Right lobe of liver (tissue), 6 donors: ENCODE data around the gene KREMEN1. TPM values are rescaled to one million over a fixed set of nuclear protein-coding genes. Genes with fewer than 3 reads are reported as not detected.

Source experiments
- ATAC-seq, 4 donors: fragments of 200-7000 bp; cut with Tn5 transposase; one replicate each; pipeline ENCODE4 v1.9.1; 2020; ENCODE audit warnings: mild to moderate bottlenecking in 4 of 4, moderate library complexity in 4 of 4
- DNase-seq, 3 donors: peaks; one replicate each; pipeline ENCODE4 v3.0.0-alpha.2; 2020
- H3K27ac ChIP-seq, 3 donors: fragments of 200-600 bp; one replicate each; pipeline ENCODE4 v1.8.0; 2022
- H3K27me3 ChIP-seq, 2 donors: fragments of 200-600 bp; one replicate each; pipeline ENCODE4 v1.8.0; 2022
- H3K36me3 ChIP-seq, 4 donors: fragments of 200-600 bp; sonication (generic) in 1 of 4; one replicate each; pipeline versions ENCODE4 v1.5.1 to v1.8.0; 2017 to 2022; ENCODE audit warnings: control low read depth in 1 of 4
- H3K4me1 ChIP-seq, 4 donors: fragments of 200-600 bp; sonication (generic) in 1 of 4; one replicate each; pipeline versions ENCODE4 v1.5.1 to v1.8.0; 2017 to 2022; ENCODE audit warnings: control low read depth in 1 of 4
- H3K4me3 ChIP-seq, 3 donors: fragments of 200-600 bp; one replicate each; pipeline ENCODE4 v1.8.0; 2022
- H3K9me3 ChIP-seq, 4 donors: fragments of 200-600 bp; sonication (generic) in 1 of 4; one replicate each; pipeline versions ENCODE4 v1.5.1 to v1.8.0; 2017 to 2022; ENCODE audit warnings: control low read depth in 1 of 4
- CTCF ChIP-seq, 4 donors: fragments of 200-600 bp in 3 of 4; fragments of 450-650 bp in 1 of 4; IDR thresholded peaks; one replicate each; pipeline versions ENCODE4 v1.5.1 to v1.8.0; 2016 to 2022; ENCODE audit warnings: antibody characterized with exemption in 4 of 4, mild to moderate bottlenecking in 2 of 4
- POLR2A ChIP-seq: fragments of 450-650 bp; IDR thresholded peaks from one replicate; pipeline ENCODE4 v1.6.1; 2017; ENCODE audit warnings: antibody characterized with exemption, mild to moderate bottlenecking
- WGBS: methylation state at CpG from one replicate; pipeline ENCODE4 v1.1.6; 2018; ENCODE audit warnings: low coverage, low lambda C conversion rate; ENCODE audit not compliant: insufficient coverage; ENCODE audit errors: missing lambda C conversion rate; 5-methylcytosine and 5-hydroxymethylcytosine counted together
- intact Hi-C, 2 donors: fragments of 100-400 bp; cut with DNase I; formaldehyde crosslinking; loops; one replicate each; pipeline versions ENCODE4 v1.11.2 to v1.14.1; 2022
- total RNA-seq, 6 experiments: library from RNA; depleted of rRNA in 2 of 6; stranded (reverse); fragments of >200 nt in 2 of 6; fragmentation: NEBNext Ultra II Directional in 3 of 6; extraction: Animal tissue kit (Norgen Biotek cat#: 25700) in 3 of 6; gene quantifications; one replicate each; pipeline versions ENCODE4 v1.1.0 to v1.2.4, GENCODE V29; 2016 to 2023
- donor health status: DM: no; HTN: yes; CAD: no.
- donor health status: DM: no; HTN: no; CAD: no.
- donor health status: DM: no; HTN: no; CAD: no.
- donor health status: DM: no; HTN: yes; CAD: no.
- donor health status: DM: no; HTN: yes; CAD: no.

Gene KREMEN1
- total RNA-seq, 6 experiments from 2014 or later = 1.7 to 6.7 (median 3.0) TPM

- H3K36me3 ChIP-seq = no peaks in the 10 kb centered on the region
- peak overlapping the region; percentile 4 to 94 (median 85) for H3K27ac ChIP-seq
- ATAC-seq = no peak
- TF ChIP-seq POLR2A (no peak), CTCF (IDR thresholded peaks at IDR 0.05) (no peak)
- DNase-seq = no peak
- peaks cover 0 to 56% (median 16%) of the 10 kb centered on the region in 4 donors for H3K4me1 ChIP-seq
- no peaks in the 10 kb centered on the region for H3K9me3 ChIP-seq
- no peak overlapping the region for H3K4me3 ChIP-seq
- intact Hi-C loops = no loop called here
- H3K27me3 ChIP-seq = no peaks in the 10 kb centered on the region
- 92% methylated on average over 9 of the region's 9 CpGs for WGBS
Observed at GRCh38 chr22:29029202-29030000, 43.4 kb upstream of the KREMEN1 start.

GRCh38 chr22:29030016-29030617 is 42.7 kb upstream of the KREMEN1 start:
- Histone ChIP-seq H3K36me3 (no peaks in the 10 kb centered on the region), H3K4me3 (peak overlapping the region; percentile 12 to 51 (median 45)), H3K9me3 (no peaks in the 10 kb centered on the region), H3K4me1 (peaks cover 0 to 55% (median 14%) of the 10 kb centered on the region in 4 donors), H3K27me3 (no peaks in the 10 kb centered on the region), H3K27ac (peak overlapping the region; percentile 85 to 94 (median 92))
- ATAC-seq (peak in 2 of 4 donors; percentile 3 to 4), DNase-seq (no peak)
- intact Hi-C loops = no loop called here
- WGBS = 12% methylated on average over 20 of the region's 20 CpGs
- TF ChIP-seq POLR2A = no peak
- peak in 2 of 4 donors; percentile 18 to 26 for TF ChIP-seq CTCF (IDR thresholded peaks at IDR 0.05)

- Histone ChIP-seq H3K4me3 (peak overlapping the region; percentile 12 to 51 (median 45)), H3K36me3 (no peaks in the 10 kb centered on the region), H3K27me3 (no peaks in the 10 kb centered on the region), H3K9me3 (no peaks in the 10 kb centered on the region), H3K4me1 (peaks cover 0 to 55% (median 14%) of the 10 kb centered on the region in 4 donors), H3K27ac (peak overlapping the region; percentile 85 to 94 (median 92))
- peak; percentile 71 to 83 (median 76) for ATAC-seq
- peak; percentile 86 to 96 (median 91) for DNase-seq
- 9% methylated on average over 12 of the region's 32 CpGs for WGBS
- intact Hi-C loops = no loop called here
- TF ChIP-seq POLR2A = no peak
- TF ChIP-seq CTCF (IDR thresholded peaks at IDR 0.05) = no peak
Observed at GRCh38 chr22:29030618-29031226, 42.1 kb upstream of the KREMEN1 start.

- Histone ChIP-seq H3K27me3 (no peaks in the 10 kb centered on the region), H3K36me3 (no peaks in the 10 kb centered on the region), H3K4me3 (peak overlapping the region; percentile 12 to 45 (median 22)), H3K4me1 (peaks cover 0 to 55% (median 14%) of the 10 kb centered on the region in 4 donors), H3K27ac (peak overlapping the region; percentile 85 to 94 (median 92)), H3K9me3 (no peaks in the 10 kb centered on the region)
- intact Hi-C loops = no loop called here
- TF ChIP-seq CTCF (IDR thresholded peaks at IDR 0.05) (no peak), POLR2A (peak; percentile 55)
- ATAC-seq = peak; percentile 7 to 62 (median 30)
- peak; percentile 60 to 63 (median 61) for DNase-seq
- WGBS = 11% methylated on average over 15 of the region's 18 CpGs
Observed at GRCh38 chr22:29031227-29032011, 41.4 kb upstream of the KREMEN1 start.
